HG03095 (cell line): Measurements from ENCODE around the gene EEIG2.
"Not testable (repeated sequence)": the region's sequence is repeated elsewhere in the genome, so short reads cannot be mapped to it uniquely, and the experiment has no call there.

Experiments used
- ATAC-seq: cut with Tn5 transposase; IDR thresholded peaks from one replicate; pipeline ENCODE4 v1.9.1; 2021; ENCODE audit warnings: moderate library complexity; ENCODE audit not compliant: unreplicated experiment

Gene EEIG2

DNA sequence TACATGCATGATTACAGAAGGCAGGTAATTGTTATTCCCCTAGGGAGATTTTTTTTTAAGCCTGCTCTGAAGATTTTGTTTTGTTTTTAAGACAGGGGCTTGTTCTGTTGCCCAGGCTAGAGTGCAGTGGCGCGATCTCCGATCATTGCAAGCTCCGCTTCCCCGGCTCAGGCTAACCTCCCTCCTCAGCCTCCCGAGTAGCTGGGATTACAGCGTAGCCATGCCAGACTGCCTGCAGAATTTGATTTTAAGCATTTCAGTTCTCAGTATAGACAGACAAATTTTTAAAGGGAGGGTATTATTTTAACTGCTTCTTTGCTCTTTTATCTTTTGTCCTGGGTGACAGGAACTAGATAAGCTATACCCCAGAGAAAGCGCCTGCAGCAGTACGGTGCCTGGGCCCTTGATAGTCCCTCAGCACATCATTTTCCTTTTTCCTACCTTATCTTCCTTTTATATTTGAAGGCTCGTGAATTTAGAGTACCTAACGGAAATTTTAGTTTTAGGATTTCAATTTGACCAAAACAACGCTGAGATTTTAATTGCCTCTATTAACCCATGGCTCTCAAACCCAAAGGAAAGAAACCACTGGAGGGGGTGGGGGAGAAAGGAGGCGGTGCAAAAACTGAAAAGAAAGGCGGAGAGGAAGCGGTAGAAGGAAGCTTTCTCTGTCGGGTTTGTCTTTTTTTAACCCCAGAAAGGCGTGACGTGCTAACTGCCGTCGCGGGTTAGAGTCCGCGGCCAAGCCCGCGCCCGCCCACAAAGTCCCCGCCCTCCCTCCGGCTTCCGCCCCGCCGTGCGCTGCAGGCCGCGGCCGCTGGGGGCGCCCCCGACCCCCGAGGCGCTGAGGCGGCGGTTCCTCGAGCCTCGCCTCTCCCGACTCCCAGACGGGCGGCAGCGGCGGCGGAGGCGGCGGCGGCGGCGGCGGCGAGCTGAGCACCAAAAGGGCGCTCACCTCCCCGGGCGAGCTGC lies at the start of gene EEIG2:
Gene EEIG2, plus strand, starts transcription at position 886 of the 972 bp plus-strand sequence. CDS start 329 bp downstream, outside the sequence.
- peak; percentile 70 for ATAC-seq

DNA sequence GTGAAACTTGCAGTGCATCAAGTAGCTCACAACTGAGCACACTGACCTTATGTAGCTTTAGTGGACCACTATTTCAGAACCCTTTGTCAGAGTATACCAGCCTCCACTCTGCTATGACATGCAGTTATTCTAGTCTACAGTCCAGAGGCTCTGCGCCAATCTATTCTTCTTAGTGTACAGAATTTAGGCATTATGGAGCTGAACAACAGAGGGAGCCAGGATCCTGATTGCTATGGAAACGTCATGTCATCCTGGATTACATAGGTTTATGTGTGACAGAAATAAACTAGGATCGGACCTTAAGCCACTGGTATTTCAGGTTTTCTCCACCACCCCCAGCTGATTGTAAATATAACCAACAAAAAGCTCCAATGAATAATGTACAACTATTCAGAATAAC lies 48.1 kb upstream of the EEIG2 start:
- ATAC-seq = no peak

DNA sequence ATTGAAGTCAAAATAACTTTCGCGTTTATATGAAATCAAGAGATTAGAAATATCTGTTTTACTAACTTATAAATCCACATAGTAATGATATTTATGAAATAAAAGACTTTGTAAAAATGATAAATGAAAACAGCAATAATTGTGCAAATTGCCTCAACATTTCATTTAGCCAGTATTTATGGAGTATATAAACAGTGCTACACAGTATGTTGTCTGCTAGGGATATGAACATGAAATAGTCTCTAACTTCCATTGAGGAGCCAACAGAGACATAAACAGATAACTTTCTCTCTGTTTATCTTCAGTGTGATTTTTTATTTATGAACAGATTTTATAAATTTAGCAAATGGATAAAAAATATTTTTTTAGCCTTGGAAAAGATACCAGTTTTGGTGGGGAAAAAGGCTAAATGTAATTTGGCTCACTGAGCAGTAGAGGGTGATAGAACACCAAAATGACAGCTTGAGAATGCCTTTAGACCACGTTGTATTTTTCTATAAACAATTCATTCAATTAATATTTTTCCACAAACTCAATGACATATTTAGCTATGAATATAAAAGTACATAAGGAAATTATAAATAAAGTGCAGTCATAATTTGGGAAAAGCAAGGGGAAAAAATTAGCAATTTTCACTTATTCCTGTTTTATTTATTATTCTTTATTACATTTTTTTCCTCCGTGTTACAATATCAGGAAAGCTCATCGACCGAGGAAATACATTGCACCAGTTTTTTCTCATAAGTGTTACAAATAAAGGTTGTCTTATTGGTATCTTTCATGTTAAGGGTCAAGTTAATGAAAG lies 47.5 kb upstream of the EEIG2 start:
- ATAC-seq = no peak

DNA sequence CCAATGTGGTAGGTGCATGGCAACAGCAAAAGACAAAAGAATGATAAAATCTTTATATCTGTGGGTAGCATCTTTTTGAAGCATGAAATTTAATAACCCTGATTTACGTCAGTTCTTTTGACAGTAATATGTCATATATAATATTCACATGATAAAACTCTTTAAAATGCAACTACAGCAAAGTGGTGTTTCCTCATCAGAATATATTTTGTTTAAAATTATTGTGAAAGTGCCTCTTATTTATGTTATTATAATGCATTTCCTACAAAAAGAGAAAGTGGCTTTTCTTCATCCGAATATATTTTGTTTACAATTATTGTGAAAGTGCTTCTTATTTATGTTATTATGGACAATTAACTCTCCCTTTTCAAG lies 46.9 kb upstream of the EEIG2 start:
- ATAC-seq = no peak

DNA sequence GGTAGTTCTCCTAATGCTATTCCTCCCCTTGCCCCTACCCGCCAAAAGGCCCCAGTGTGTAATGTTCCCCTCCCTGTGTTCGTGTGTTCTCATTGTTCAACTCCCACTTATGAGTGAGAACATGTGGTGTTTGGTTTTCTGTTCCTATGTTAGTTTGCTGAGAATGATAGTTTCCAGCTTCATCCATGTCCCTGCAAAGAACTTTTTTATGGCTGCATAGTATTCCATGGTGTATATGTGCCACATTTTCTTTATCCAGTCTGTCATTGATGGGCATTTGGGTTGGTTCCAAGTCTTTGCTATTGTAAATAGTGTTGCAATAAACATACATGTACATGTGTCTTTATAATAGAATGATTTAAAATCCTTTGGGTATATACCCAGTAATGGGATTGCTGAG lies 46.0 kb upstream of the EEIG2 start:
- not testable (repeated sequence) for ATAC-seq

DNA sequence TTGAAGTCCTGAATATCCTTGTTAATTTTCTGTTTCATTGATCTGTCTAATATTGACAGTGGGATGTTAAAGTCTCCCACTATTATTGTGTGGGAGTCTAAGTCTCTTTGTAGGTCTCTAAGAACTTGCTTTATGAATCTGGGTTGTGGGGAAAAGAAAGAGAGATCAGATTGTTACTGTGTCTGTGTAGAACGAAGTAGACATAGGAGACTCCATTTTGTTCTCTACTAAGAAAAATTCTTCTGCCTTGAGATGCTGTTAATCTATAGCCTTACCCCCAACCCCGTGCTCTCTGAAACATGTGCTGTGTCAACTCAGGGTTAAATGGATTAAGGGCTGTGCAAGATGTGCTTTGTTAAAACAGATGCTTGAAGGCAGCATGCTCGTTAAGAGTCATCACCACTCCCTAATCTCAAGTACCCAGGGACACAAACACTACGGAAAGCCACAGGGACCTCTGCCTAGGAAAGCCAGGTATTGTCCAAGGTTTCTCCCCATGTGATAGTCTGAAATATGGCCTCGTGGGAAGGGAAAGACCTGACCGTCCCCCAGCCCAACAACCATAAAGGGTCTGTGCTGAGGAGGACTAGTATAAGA lies 42.5 kb upstream of the EEIG2 start:
- not testable (repeated sequence) for ATAC-seq

DNA sequence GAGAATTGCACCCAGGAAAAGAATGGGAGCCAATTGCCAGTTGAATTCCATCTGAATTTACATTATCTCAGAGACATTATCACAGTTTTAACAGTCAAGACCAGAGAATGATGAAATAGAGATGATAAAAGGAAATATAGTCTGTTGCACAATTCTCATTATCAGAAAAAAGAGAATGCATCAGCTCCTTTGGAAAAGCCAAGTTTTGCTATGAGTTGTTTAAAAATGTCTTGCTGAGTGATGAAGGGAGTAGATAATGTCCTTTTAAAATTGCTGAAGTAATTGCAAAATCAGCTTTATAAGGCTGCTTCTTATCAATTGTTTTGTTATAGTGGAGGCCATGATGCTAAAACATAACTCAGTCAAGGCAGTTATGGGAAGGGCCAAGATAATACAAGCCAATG lies 37.9 kb upstream of the EEIG2 start:
- no peak for ATAC-seq

DNA sequence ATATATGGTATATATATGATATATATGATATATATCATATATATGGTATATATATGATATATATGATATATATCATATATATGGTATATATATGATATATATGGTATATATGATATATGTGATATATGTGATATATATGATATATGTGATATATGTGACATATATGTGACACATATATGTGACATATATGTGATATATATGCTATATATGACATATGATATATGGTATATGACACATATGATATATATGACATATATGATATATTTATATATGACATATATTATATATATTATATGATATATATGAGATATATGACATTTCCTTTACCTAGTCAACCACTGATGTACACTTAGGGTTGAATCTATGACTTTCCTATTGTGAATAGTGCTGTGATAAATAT lies 36.1 kb upstream of the EEIG2 start:
- no peak for ATAC-seq

DNA sequence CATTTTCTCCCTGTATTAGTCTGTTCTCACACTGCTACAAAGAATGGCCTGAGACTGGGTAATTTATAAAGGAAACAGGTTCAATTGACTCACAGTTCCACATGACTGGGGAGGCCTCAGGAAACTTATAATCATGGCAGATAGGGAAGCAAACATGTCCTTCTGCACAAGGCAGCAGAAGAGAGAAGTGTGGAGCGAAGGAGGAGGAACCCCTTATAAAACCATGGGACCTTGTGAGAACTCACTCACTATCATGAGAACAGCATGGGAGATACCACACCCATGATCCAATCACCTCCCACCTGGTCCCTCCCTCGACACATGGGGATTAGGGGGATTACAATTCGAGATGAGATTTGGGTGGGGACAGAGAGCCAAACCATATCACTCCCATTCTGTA lies 35.2 kb upstream of the EEIG2 start:
- ATAC-seq = no peak

DNA sequence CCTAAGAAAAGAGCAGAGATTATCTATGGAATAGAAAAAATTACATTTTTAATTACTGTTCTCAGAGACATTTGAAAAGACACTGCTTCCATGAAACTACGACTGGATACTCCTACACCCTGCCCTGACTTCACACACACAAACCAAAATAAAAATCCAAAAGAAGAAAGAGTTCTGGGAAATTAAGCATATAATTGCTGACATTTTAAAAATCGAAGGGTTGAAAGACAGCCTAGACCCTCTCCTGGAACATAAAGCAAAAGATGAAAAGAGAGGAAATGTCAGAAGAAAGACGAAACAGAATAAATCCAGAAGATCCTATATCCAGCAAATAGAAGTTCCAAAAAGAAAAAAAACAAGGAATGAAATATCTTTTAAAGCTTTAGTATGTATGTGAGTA lies 32.8 kb upstream of the EEIG2 start:
- ATAC-seq = no peak

DNA sequence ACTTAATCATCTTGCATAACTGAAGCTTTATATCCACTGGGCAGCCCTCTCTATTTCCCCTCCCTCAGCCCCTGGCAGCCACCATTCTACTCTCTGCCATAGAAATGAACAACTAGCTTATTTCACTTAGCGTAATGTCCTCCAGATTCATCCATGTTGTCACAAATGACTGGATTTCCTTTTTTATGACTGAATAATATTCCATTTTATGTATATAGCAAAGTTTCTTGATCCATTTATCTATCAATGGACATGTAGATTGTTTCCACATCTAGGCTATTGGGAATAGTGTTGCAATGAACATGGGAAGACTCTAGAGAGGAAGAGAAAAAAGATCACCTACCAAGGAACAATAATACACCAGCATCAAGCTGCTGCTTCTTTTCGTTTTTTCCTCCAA lies 32.1 kb upstream of the EEIG2 start:
- ATAC-seq = no peak

DNA sequence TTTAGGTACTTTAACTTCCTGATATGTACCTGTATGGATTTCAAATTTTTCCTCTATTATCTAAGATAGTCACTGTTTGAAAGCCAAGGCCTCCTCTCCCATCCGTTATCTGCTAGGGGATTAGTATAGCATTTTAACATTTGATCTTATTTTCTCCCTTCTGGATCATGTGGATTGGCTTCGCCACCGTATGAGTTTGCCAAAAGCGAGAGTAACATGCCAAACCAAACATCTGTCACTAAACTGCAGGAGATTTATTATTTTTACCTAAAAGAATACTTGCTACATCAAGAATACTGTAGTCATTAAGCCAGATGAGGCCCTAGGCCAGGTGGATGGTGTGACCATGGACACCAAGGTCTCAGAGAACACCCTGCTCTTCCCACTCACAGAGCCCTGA lies 28.5 kb upstream of the EEIG2 start:
- no peak for ATAC-seq

DNA sequence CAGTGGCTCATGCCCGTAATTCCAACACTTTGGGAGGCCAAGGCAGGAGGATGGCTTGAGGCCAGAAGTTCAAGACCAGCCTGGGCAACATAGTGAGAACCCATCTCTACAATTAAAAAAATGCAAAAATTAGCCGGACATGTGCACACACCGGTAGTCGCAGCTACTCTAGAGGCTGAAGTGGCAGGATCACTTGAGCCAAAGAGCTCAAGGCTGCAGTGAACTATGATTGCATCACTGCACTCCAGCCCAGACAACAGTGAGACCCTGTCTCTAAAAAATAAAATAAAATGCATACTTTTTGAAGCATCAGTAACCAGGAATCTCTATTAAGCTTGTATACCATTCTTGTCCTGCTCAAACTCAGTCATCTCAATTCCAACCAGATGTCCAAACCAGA lies 27.2 kb upstream of the EEIG2 start:
- no peak for ATAC-seq

DNA sequence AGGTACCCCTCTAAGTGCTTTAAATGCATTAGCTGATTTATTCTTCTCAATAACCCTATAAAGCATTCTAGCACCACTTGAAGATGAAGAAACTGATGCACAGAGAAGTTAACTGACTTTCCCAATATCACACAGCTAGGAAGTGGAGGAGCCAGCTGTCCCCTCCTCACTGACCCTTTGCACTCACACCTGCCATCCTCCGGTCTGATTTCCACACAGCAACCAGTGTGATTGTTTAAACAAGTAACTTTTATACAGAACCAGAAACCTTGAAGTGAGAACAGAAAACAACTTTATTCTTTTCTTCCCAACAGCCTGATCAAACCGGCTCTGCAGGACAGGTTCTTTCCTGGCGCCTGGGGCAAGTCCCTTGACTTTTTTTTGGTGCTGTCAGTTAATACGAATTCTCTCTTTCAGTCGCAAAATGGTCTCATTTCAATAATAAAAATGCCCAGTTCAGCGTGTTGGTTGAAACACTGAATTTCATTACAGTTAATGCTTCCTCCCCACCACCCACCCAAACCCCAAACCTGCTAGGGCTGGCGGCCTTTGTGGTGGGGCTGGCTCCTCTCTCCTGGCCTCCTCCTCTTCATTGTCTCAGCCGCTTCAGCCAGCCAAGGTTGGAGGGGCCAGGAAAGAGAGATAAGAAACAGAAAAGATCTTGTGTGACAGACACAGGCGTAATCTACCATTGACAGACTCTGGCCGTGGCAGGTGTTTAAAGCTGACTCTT lies 26.4 kb upstream of the EEIG2 start:
- peak; percentile 71 for ATAC-seq

DNA sequence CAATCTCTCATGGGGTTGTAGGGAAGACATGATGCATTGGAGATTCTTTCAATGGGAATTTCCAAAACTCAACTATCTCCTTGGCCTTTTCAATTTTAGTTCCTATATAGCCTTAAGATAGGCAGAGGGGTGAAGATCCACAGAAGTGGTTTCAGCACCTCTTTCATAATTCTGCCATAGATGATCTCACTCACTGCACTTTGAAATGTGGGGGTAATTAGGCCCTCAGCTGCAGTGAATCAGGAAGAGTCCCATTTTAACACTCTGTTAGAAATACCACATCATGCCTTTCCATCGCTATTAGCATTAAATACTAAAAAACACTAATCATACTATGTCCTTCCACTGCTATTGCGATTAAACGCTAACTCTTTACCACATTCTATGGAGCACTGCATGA lies 25.1 kb upstream of the EEIG2 start:
- ATAC-seq = no peak

DNA sequence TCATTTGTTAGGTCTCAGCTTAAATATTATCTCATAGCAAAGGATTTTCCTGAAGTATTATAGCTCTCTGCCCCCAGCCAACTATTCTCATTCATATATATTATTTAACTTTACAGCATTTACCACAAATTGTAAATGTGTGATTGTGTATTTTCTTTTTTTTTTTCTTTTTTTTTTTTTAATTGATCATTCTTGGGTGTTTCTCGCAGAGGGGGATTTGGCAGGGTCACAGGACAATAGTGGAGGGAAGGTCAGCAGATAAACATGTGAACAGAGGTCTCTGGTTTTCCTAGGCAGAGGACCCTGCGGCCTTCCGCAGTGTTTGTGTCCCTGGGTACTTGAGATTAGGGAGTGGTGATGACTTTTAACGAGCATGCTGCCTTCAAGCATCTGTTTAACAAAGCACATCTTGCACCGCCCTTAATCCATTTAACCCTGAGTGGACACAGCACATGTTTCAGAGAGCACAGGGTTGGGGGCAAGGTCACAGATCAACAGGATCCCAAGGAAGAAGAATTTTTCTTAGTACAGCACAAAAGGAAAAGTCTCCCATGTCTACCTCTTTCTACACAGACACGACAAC lies 24.5 kb upstream of the EEIG2 start:
- not testable (repeated sequence) for ATAC-seq

DNA sequence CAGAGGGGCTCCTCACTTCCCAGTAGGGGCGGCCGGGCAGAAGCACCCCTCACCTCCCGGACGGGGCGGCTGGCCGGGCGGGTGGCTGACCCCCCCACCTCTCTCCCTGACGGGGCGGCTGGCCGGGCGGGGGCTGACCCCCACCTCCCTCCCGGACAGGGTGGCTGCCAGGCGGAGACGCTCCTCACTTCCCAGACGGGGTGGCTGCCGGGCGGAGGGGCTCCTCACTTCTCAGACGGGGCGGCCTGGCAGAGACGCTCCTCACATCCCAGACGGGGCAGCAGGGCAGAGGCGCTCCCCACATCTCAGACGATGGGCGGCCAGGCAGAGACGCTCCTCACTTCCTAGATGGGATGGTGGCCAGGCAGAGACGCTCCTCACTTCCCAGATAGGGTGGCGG lies 23.9 kb upstream of the EEIG2 start:
- ATAC-seq = not testable (repeated sequence)

DNA sequence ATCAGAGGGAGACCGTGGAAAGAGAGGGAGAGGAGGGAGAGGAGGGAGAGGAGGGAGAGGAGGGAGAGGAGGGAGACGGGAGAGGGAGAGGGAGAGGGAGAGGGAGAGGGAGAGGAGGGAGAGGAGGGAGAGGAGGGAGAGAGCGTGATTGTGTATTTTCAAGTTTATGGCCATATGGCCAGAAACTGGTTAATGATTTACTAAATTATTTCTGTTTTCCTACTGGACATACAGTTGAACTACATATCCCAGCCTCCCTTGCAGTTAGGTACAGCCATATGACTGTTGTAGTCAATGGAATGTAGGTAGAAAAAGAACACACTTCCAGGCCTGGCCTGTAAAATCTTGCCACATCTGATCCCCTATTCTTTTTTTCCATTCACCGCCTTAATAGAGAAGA lies 23.1 kb upstream of the EEIG2 start:
- not testable (repeated sequence) for ATAC-seq

DNA sequence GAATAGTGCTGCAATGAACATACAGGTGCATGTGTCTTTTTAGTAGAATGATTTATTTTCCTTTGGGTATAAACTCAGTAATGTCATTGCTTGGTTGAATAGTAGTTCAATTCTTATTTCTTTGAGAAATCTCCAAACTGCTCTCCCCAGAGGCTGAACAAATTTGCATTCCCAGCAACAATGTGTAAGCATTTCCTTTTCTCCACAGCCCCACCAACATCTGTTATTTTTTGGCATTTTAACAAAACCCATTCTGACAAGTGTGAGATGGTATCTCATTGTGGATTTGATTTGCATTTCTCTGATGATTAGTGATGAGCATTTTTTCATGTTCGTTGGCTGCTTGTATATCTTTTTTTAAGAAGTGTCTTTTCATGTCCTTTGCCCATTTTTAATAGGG lies 21.9 kb upstream of the EEIG2 start:
- no peak for ATAC-seq

DNA sequence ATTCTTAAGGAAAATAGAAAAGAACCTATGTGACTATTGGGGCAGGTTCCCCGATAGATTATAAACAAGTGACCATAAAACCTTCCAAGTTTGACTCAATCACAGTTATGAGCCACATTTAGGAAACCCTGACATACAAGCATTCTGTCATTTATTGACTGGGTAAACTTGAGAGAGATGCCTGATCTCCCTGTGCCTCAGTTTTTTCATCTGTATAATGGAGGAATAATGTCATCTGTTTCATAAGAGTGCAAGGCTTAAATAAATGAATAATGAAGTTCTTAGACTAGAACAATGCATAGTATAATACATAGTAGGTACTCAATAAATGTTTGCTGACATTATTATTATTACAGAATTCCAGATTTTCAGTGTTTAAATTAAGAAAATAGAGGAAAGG lies 18.9 kb upstream of the EEIG2 start:
- no peak for ATAC-seq

DNA sequence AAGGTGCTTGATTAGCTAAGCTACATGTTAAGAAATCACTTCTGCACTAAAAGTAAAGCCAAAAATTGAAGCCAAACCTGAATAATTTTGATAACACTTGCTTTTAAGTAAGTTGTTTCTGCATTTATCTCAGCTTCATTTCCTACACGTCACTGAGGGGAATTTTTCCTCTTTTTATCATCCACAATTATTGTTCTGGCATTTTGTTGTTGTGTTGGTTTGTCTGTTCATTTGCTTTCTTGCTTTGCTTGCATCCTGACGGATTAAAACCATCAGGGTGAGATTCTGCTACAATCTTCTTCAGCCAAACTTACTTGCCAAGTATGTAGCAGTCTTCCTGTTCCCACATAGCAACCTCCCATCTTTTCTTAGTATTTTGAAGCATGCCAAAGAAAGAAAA lies 18.0 kb upstream of the EEIG2 start:
- ATAC-seq = no peak
